ENCODE data around the gene ANKRD60. TPM values are rescaled to one million over a fixed set of nuclear protein-coding genes. Genes with fewer than 3 reads are reported as not detected.

The ANKRD60 gene
- total RNA-seq, 1 experiment from 2014 or later: not detected

DNA sequence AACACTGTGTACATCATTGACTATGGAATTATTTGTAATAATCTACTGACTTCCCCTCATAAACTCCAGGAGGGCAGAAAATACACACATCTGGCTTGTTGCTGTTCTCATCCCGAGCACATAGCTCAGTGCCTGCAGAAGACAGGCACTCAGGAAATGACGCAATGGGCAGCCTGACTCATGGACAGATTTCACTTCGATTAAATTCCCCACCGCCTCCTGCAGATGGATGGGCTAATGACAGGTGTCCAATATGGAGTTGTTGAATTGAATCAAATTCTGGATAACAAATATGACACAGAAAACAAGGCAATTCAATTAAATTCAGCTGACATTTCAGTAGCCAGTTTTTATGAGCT is 9.1 kb downstream of the ANKRD60 start:
- no peak overlapping the region for H3K4me3 ChIP-seq (ENCODE audit: low read depth, low read length, poor library complexity, severe bottlenecking)
- no peak for TF ChIP-seq EZH2 (IDR thresholded peaks at IDR 0.05; ENCODE audit: borderline replicate concordance, low read depth, low read length, poor library complexity, severe bottlenecking)
- TF ChIP-seq, protein P1, sequence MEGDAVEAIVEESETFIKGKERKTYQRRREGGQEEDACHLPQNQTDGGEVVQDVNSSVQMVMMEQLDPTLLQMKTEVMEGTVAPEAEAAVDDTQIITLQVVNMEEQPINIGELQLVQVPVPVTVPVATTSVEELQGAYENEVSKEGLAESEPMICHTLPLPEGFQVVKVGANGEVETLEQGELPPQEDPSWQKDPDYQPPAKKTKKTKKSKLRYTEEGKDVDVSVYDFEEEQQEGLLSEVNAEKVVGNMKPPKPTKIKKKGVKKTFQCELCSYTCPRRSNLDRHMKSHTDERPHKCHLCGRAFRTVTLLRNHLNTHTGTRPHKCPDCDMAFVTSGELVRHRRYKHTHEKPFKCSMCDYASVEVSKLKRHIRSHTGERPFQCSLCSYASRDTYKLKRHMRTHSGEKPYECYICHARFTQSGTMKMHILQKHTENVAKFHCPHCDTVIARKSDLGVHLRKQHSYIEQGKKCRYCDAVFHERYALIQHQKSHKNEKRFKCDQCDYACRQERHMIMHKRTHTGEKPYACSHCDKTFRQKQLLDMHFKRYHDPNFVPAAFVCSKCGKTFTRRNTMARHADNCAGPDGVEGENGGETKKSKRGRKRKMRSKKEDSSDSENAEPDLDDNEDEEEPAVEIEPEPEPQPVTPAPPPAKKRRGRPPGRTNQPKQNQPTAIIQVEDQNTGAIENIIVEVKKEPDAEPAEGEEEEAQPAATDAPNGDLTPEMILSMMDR (conservative IDR thresholded peaks at IDR 0.05; ENCODE audit: low read depth, low read length): 0 out of 2 replicates have a peak, but pooled peaks have one; percentile 19
- H3K9me3 ChIP-seq (ENCODE audit: low read depth, low read length, poor library complexity, severe bottlenecking): no peaks in the 10 kb centered on the region
- no TSS peak for BruUV-seq (replicated peaks)
- ChIA-PET POLR2A (ENCODE audit: low non-redundant PET) (interaction anchor here (0.6 kb wide), 2 partner anchors 51 to 133 kb away, joined by 3 to 9 read pairs; no protein-coding TSS in a partner anchor), CTCF (interaction anchor here (1.7 kb wide), 1 partner anchor 9 kb away, joined by 7 read pairs; no protein-coding TSS in a partner anchor)
- DNase-seq (ENCODE audit: low spot score): peak; percentile 93
- H3K36me3 ChIP-seq (ENCODE audit: insufficient read depth, low read length, poor library complexity, severe bottlenecking): no peaks in the 10 kb centered on the region
- H3K4me1 ChIP-seq (ENCODE audit: insufficient read depth, low read length, poor library complexity, severe bottlenecking): peaks cover 20% of the 10 kb centered on the region
- intact Hi-C loops (cut with micrococcal nuclease; ENCODE audit: unreplicated experiment): no loop called here
- H3K27ac ChIP-seq (ENCODE audit: low read depth, low read length, poor library complexity, severe bottlenecking): peak overlapping the region; percentile 86
- no peaks in the 10 kb centered on the region for H3K27me3 ChIP-seq (replicated peaks; ENCODE audit: insufficient read depth, low read depth, low read length, poor library complexity)

DNA sequence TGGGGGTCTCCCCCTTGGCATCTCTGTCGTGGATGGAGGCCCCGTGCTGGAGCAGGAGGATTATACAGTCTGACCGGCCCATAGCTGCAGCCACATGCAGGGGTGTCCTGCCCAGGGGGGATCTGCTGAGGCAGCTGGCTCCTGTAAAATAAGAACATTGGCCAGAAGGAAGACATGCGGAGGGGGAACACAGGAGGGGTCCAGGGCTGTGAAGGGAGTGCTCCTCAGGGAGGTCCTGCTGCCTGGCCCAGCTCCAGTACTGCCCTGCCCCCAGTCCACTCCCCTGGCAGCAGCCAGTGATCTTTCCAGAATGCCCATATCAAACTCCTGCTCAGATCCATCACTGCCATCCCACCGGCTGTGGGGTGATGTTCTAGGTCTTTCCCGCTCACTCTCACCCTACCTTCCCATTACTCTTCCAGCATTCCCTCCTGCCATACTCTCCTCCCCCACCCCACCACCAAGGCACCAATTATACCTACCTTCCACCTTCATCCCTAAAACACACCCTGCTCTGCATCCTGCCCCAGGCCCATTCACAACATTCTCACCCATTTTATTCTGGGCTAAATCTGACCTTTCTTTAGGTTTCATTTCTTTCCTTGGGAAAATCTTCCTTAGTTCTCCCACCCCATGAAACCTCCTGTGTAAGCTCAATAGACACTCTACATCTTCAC is 9.7 kb downstream of the ANKRD60 start:
- intact Hi-C loops (cut with micrococcal nuclease; ENCODE audit: unreplicated experiment): no loop called here
- no TSS peak for BruUV-seq (replicated peaks)
- Histone ChIP-seq H3K27ac (ENCODE audit: low read depth, low read length, poor library complexity, severe bottlenecking) (peak overlapping the region; percentile 86), H3K4me1 (ENCODE audit: insufficient read depth, low read length, poor library complexity, severe bottlenecking) (peaks cover 20% of the 10 kb centered on the region), H3K9me3 (ENCODE audit: low read depth, low read length, poor library complexity, severe bottlenecking) (no peaks in the 10 kb centered on the region), H3K4me3 (ENCODE audit: low read depth, low read length, poor library complexity, severe bottlenecking) (no peak overlapping the region), H3K36me3 (ENCODE audit: insufficient read depth, low read length, poor library complexity, severe bottlenecking) (no peaks in the 10 kb centered on the region), H3K27me3 (replicated peaks; ENCODE audit: insufficient read depth, low read depth, low read length, poor library complexity) (no peaks in the 10 kb centered on the region)
- DNase-seq (ENCODE audit: low spot score): no peak
- ChIA-PET POLR2A (ENCODE audit: low non-redundant PET) (interaction anchor here (0.6 kb wide), 2 partner anchors 51 to 132 kb away, joined by 3 to 9 read pairs; no protein-coding TSS in a partner anchor), CTCF (interaction anchor here (1.7 kb wide), 1 partner anchor 9 kb away, joined by 7 read pairs; no protein-coding TSS in a partner anchor)
- no peak for TF ChIP-seq EZH2 (IDR thresholded peaks at IDR 0.05; ENCODE audit: borderline replicate concordance, low read depth, low read length, poor library complexity, severe bottlenecking)
- TF ChIP-seq, protein P1 (conservative IDR thresholded peaks at IDR 0.05; ENCODE audit: low read depth, low read length): no peak

DNA sequence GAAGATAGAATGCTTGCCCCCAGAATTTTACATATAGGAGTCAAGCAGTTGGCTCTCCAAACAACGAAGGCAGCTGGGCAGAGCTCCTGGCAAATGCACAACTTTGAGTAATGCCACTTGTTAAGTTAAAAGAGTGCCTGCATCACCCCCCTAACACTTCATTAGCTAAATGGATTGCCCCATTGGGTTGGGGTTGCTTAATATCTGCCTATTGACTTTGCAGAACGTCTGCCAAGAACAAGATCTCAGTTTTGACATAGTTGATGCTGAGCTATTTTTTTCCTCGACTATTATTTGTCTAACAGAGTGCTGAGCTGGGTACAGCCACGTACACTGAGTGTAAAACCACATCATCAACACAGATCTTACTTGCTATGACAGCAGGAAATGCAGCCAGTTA is 12.1 kb downstream of the ANKRD60 start:
- no TSS peak for BruUV-seq (replicated peaks)
- ChIA-PET POLR2A (ENCODE audit: low non-redundant PET) (no interaction called here), CTCF (no interaction called here)
- TF ChIP-seq, protein P1 (conservative IDR thresholded peaks at IDR 0.05; ENCODE audit: low read depth, low read length): no peak
- intact Hi-C loops (cut with micrococcal nuclease; ENCODE audit: unreplicated experiment): no loop called here
- Histone ChIP-seq H3K4me3 (ENCODE audit: low read depth, low read length, poor library complexity, severe bottlenecking) (no peak overlapping the region), H3K9me3 (ENCODE audit: low read depth, low read length, poor library complexity, severe bottlenecking) (no peaks in the 10 kb centered on the region), H3K36me3 (ENCODE audit: insufficient read depth, low read length, poor library complexity, severe bottlenecking) (no peaks in the 10 kb centered on the region), H3K27ac (ENCODE audit: low read depth, low read length, poor library complexity, severe bottlenecking) (no peak overlapping the region), H3K27me3 (replicated peaks; ENCODE audit: insufficient read depth, low read depth, low read length, poor library complexity) (no peaks in the 10 kb centered on the region), H3K4me1 (ENCODE audit: insufficient read depth, low read length, poor library complexity, severe bottlenecking) (peaks cover 20% of the 10 kb centered on the region)
- no peak for DNase-seq (ENCODE audit: low spot score)

All from A673 (cell line).